ENCODE data around the gene TIMM50. TPM values are rescaled to one million over a fixed set of nuclear protein-coding genes. Genes with fewer than 3 reads are reported as not detected.

Gene TIMM50
- total RNA-seq, result 10 to 100 TPM; 24.3 to 28.9 TPM
- polyA plus RNA-seq, result 10 to 100 TPM; 32.1 to 39.9 TPM

- H3K27ac ChIP-seq (ENCODE audit: low read depth in 1 of 2, low read length in 2 of 2), result peak within 1 kb of the TSS; percentile 61 to 82
- no peaks in the 10 kb centered on the region for H3K9me3 ChIP-seq (ENCODE audit: control insufficient read depth in 4 of 4, low read length in 3 of 4)
- H3K9ac ChIP-seq (ENCODE audit: low read depth in 1 of 2, low read length in 2 of 2), result peak within 1 kb of the TSS; percentile 76 to 93
- WGBS, result under 1% methylated on average over 62 of the region's 62 CpGs
- DNase-seq (ENCODE audit: low spot score), result peak; percentile 99
- H3K4me1 ChIP-seq (ENCODE audit: control insufficient read depth in 4 of 4, insufficient read depth in 4 of 4, low read length in 3 of 4), result peaks cover 3 to 19% (median 15%) of the 10 kb centered on the region in 4 donors
- H3K27me3 ChIP-seq (ENCODE audit: control insufficient read depth in 4 of 4, insufficient read depth in 4 of 4, low read length in 3 of 4), result no peaks in the 10 kb centered on the region
- peaks cover under 1 to 17% (median 8%) of the 10 kb centered on the region in 4 donors for H3K36me3 ChIP-seq (ENCODE audit: control insufficient read depth in 4 of 4, insufficient read depth in 3 of 4, low read depth in 1 of 4, low read length in 3 of 4)
- peak; percentile 98 for TF ChIP-seq YY1 (IDR thresholded peaks at IDR 0.05)
- TF ChIP-seq, protein P1, sequence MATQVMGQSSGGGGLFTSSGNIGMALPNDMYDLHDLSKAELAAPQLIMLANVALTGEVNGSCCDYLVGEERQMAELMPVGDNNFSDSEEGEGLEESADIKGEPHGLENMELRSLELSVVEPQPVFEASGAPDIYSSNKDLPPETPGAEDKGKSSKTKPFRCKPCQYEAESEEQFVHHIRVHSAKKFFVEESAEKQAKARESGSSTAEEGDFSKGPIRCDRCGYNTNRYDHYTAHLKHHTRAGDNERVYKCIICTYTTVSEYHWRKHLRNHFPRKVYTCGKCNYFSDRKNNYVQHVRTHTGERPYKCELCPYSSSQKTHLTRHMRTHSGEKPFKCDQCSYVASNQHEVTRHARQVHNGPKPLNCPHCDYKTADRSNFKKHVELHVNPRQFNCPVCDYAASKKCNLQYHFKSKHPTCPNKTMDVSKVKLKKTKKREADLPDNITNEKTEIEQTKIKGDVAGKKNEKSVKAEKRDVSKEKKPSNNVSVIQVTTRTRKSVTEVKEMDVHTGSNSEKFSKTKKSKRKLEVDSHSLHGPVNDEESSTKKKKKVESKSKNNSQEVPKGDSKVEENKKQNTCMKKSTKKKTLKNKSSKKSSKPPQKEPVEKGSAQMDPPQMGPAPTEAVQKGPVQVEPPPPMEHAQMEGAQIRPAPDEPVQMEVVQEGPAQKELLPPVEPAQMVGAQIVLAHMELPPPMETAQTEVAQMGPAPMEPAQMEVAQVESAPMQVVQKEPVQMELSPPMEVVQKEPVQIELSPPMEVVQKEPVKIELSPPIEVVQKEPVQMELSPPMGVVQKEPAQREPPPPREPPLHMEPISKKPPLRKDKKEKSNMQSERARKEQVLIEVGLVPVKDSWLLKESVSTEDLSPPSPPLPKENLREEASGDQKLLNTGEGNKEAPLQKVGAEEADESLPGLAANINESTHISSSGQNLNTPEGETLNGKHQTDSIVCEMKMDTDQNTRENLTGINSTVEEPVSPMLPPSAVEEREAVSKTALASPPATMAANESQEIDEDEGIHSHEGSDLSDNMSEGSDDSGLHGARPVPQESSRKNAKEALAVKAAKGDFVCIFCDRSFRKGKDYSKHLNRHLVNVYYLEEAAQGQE (IDR thresholded peaks at IDR 0.05), result peak; percentile 17
- peak; percentile 51 to 71 for TF ChIP-seq RXRA (IDR thresholded peaks at IDR 0.05)
- no peak for TF ChIP-seq TAF1 (conservative IDR thresholded peaks at IDR 0.05)
- TF ChIP-seq CTCF (IDR thresholded peaks at IDR 0.05; ENCODE audit: low read depth, low read length, missing input control), result no peak
- peak in 1 of 2 donors; percentile 39 for TF ChIP-seq JUND (IDR thresholded peaks at IDR 0.05)
- TF ChIP-seq, protein P2, sequence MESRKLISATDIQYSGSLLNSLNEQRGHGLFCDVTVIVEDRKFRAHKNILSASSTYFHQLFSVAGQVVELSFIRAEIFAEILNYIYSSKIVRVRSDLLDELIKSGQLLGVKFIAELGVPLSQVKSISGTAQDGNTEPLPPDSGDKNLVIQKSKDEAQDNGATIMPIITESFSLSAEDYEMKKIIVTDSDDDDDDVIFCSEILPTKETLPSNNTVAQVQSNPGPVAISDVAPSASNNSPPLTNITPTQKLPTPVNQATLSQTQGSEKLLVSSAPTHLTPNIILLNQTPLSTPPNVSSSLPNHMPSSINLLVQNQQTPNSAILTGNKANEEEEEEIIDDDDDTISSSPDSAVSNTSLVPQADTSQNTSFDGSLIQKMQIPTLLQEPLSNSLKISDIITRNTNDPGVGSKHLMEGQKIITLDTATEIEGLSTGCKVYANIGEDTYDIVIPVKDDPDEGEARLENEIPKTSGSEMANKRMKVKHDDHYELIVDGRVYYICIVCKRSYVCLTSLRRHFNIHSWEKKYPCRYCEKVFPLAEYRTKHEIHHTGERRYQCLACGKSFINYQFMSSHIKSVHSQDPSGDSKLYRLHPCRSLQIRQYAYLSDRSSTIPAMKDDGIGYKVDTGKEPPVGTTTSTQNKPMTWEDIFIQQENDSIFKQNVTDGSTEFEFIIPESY (IDR thresholded peaks at IDR 0.05), result peak; percentile 95
- TF ChIP-seq HNF4A (conservative IDR thresholded peaks at IDR 0.05), result peak; percentile 21 to 51
- TF ChIP-seq EGR1 (IDR thresholded peaks at IDR 0.05; ENCODE audit: low read depth in 2 of 2), result peak; percentile 67 to 84
- TF ChIP-seq MAX (IDR thresholded peaks at IDR 0.05), result peak; percentile 57
- TF ChIP-seq GABPA (IDR thresholded peaks at IDR 0.05 in 1 of 2, conservative IDR thresholded peaks at IDR 0.05 in 1 of 2), result peak in 1 of 2 donors; percentile 77
- TF ChIP-seq FOXA2 (IDR thresholded peaks at IDR 0.05), result no peak
- TF ChIP-seq FOXA1 (IDR thresholded peaks at IDR 0.05), result no peak
- peak; percentile 10 for TF ChIP-seq ATF3 (IDR thresholded peaks at IDR 0.05)
- peak; percentile 89 for TF ChIP-seq SP1 (IDR thresholded peaks at IDR 0.05)
- peak; percentile 52 for TF ChIP-seq NR2F2 (IDR thresholded peaks at IDR 0.05)
- TF ChIP-seq RAD21 (IDR thresholded peaks at IDR 0.05), result peak in 1 of 2 donors; percentile 40
- TF ChIP-seq HNF4G (IDR thresholded peaks at IDR 0.05), result no peak
- peak within 1 kb of the TSS; percentile 78 to 95 (median 79) for H3K4me3 ChIP-seq (ENCODE audit: low read depth in 1 of 3, low read length in 3 of 3)
Observed at GRCh38 chr19:39480337-39481228, at the start of gene TIMM50. Gene TIMM50, plus strand, starts transcription at chr19:39480838. Its CDS starts 16 bp downstream, at chr19:39480854.

Data from liver (tissue), 9 donors.